HG03039 (cell line): Measurements from ENCODE around the gene ZDHHC21.

ENCODE experiments used
- ATAC-seq: cut with Tn5 transposase; IDR thresholded peaks from one replicate; pipeline ENCODE4 v1.9.1; 2021; ENCODE audit warnings: mild to moderate bottlenecking, moderate library complexity; ENCODE audit not compliant: unreplicated experiment

Gene ZDHHC21

GRCh38 chr9:14693251-14693861, at the start of gene ZDHHC21:
TSS of gene ZDHHC21 (minus strand) at chr9:14693432. CDS start at chr9:14674340, 19,092 bp downstream.
- peak; percentile 82 for ATAC-seq

GRCh38 chr9:14741369-14741768, 48.1 kb upstream of the ZDHHC21 start:
- ATAC-seq, result peak; percentile 92

- ATAC-seq, result no peak
Observed at GRCh38 chr9:14733133-14733532, 39.9 kb upstream of the ZDHHC21 start.

GRCh38 chr9:14731294-14731981, 38.2 kb upstream of the ZDHHC21 start:
- no peak for ATAC-seq

GRCh38 chr9:14730461-14730898, 37.2 kb upstream of the ZDHHC21 start:
- ATAC-seq, result no peak

- ATAC-seq, result no peak
Observed at GRCh38 chr9:14723301-14723700, 30.1 kb upstream of the ZDHHC21 start.

- ATAC-seq, result no peak
Observed at GRCh38 chr9:14722391-14723035, 29.3 kb upstream of the ZDHHC21 start, which contains the start of gene CER1. TSS of gene CER1 (minus strand) at chr9:14722733. CDS start at chr9:14722672, 61 bp downstream.

- ATAC-seq, result no peak
Observed at GRCh38 chr9:14719231-14719923, 26.1 kb upstream of the ZDHHC21 start.

GRCh38 chr9:14715102-14715501, 21.9 kb upstream of the ZDHHC21 start:
- ATAC-seq, result no peak

GRCh38 chr9:14713187-14713767, 20.0 kb upstream of the ZDHHC21 start:
- ATAC-seq, result no peak

- ATAC-seq, result no peak
Observed at GRCh38 chr9:14710804-14711203, 17.6 kb upstream of the ZDHHC21 start.

GRCh38 chr9:14706530-14707140, 13.4 kb upstream of the ZDHHC21 start:
- ATAC-seq, result peak; percentile 65

- no peak for ATAC-seq
Observed at GRCh38 chr9:14705079-14705478, 11.8 kb upstream of the ZDHHC21 start.

- no peak for ATAC-seq
Observed at GRCh38 chr9:14704281-14704680, 11.0 kb upstream of the ZDHHC21 start.

- ATAC-seq, result no peak
Observed at GRCh38 chr9:14702200-14702720, 9.0 kb upstream of the ZDHHC21 start.

- ATAC-seq, result peak; percentile 33
Observed at GRCh38 chr9:14692470-14693250, 572 bp downstream of the ZDHHC21 start.

- no peak for ATAC-seq
Observed at GRCh38 chr9:14690948-14691730, 2.1 kb downstream of the ZDHHC21 start.

GRCh38 chr9:14687042-14687719, 6.1 kb downstream of the ZDHHC21 start:
- no peak for ATAC-seq
